ENCODE results near the gene RNF141.

GRCh38 chr11:10486161-10486840 lies 54.7 kb downstream of the RNF141 start:
- TF ChIP-seq POLR2AphosphoS5 (IDR thresholded peaks at IDR 0.05; ENCODE audit: borderline replicate concordance, low read depth, low read length) (no peak), EZH2 (IDR thresholded peaks at IDR 0.05) (no peak)

Data from SK-N-MC (cell line).